Osteoblast (primary cell): Measurements from ENCODE around the gene CFAP47. TPM values are rescaled to one million over a fixed set of nuclear protein-coding genes. Genes with fewer than 3 reads are reported as not detected.
"Not testable (repeated sequence)": the region's sequence is repeated elsewhere in the genome, so short reads cannot be mapped to it uniquely, and the experiment has no call there.

ENCODE experiments used
- DNase-seq: peaks from one replicate; pipeline ENCODE4 v3.0.0; 2011; ENCODE audit warnings: low spot score, mixed read lengths; ENCODE audit not compliant: insufficient read length; ENCODE audit errors: missing footprints
- H2AFZ ChIP-seq: 2 replicates; pipeline ENCODE4 v1.6.0; 2011; ENCODE audit warnings: mild to moderate bottlenecking, low read length
- H3K27ac ChIP-seq: 2 replicates; pipeline ENCODE4 v1.5.1; 2011; ENCODE audit warnings: mild to moderate bottlenecking, low read depth, low read length, moderate library complexity
- H3K27me3 ChIP-seq: 2 replicates; pipeline ENCODE4 v1.6.0; 2012; ENCODE audit warnings: mild to moderate bottlenecking, control low read depth, inconsistent platforms, low read length, moderate library complexity; ENCODE audit not compliant: insufficient read depth
- H3K36me3 ChIP-seq: 2 replicates; pipeline ENCODE4 v1.5.1; 2011; ENCODE audit warnings: mild to moderate bottlenecking, low read length, control low read depth, moderate library complexity; ENCODE audit not compliant: insufficient read depth
- H3K4me1 ChIP-seq: 2 replicates; pipeline ENCODE4 v1.5.1; 2011; ENCODE audit warnings: mild to moderate bottlenecking, low read length, control low read depth, moderate library complexity; ENCODE audit not compliant: insufficient read depth
- H3K4me2 ChIP-seq: 2 replicates; pipeline ENCODE4 v1.6.0; 2011; ENCODE audit warnings: mild to moderate bottlenecking, low read length; ENCODE audit not compliant: insufficient read depth
- H3K4me3 ChIP-seq: fragments of 200-600 bp; sonication (generic); 3 replicates; pipeline ENCODE4 v1.5.1; 2012; ENCODE audit warnings: mild to moderate bottlenecking, low read length, inconsistent platforms; ENCODE audit not compliant: insufficient read depth
- H3K79me2 ChIP-seq: 2 replicates; pipeline ENCODE4 v1.6.0; 2012; ENCODE audit warnings: mild to moderate bottlenecking, low read length, control low read depth, inconsistent platforms; ENCODE audit not compliant: insufficient read depth
- H3K9me3 ChIP-seq: 2 replicates; pipeline ENCODE4 v1.5.1; 2011; ENCODE audit warnings: low read depth, low read length, control low read depth
- H4K20me1 ChIP-seq: 2 replicates; pipeline ENCODE4 v1.6.0; 2012; ENCODE audit warnings: mild to moderate bottlenecking, low read length, control low read depth; ENCODE audit not compliant: insufficient read depth
- total RNA-seq: library from RNA; depleted of rRNA; stranded (reverse); fragments of >200 nt; gene quantifications from 2 replicates; pipeline ENCODE4 v1.2.3, GENCODE V29; 2012
- TF ChIP-seq, protein P1 (sequence below): IDR thresholded peaks from 2 replicates; pipeline ENCODE4 v1.5.1; 2011; ENCODE audit warnings: mild to moderate bottlenecking, low read depth, low read length, moderate library complexity; ENCODE audit errors: extremely low read depth

The CFAP47 gene
- total RNA-seq, 1 donor, result not detected

DNA sequence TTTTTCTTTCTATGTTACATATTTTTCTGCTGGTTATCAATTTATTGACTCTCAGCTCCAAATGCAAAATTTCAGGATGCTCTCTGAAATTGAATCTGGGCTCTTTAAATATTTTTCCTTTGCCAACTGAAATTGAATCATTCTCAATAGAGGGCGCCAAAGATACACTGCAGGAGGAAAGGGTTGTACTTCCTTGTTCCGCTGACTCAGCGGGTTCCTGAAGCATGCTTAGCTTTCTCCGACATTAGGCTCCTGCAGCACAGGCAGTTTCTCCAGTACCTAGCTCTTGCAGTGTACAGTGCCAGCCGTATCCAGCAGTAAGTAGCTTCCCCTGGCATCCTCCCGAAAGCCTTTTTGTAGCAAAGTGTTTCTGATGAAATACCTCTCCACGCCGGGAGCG lies 28.8 kb upstream of the CFAP47 start:
- no peaks in the 10 kb centered on the region for H4K20me1 ChIP-seq
- H3K4me3 ChIP-seq, result no peak overlapping the region
- H3K4me2 ChIP-seq, result no peak overlapping the region
- TF ChIP-seq, protein P1, sequence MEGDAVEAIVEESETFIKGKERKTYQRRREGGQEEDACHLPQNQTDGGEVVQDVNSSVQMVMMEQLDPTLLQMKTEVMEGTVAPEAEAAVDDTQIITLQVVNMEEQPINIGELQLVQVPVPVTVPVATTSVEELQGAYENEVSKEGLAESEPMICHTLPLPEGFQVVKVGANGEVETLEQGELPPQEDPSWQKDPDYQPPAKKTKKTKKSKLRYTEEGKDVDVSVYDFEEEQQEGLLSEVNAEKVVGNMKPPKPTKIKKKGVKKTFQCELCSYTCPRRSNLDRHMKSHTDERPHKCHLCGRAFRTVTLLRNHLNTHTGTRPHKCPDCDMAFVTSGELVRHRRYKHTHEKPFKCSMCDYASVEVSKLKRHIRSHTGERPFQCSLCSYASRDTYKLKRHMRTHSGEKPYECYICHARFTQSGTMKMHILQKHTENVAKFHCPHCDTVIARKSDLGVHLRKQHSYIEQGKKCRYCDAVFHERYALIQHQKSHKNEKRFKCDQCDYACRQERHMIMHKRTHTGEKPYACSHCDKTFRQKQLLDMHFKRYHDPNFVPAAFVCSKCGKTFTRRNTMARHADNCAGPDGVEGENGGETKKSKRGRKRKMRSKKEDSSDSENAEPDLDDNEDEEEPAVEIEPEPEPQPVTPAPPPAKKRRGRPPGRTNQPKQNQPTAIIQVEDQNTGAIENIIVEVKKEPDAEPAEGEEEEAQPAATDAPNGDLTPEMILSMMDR, result no peak
- no peak overlapping the region for H2AFZ ChIP-seq
- no peaks in the 10 kb centered on the region for H3K9me3 ChIP-seq
- peak; percentile 14 for DNase-seq
- no peaks in the 10 kb centered on the region for H3K27me3 ChIP-seq
- H3K36me3 ChIP-seq, result no peaks in the 10 kb centered on the region
- H3K4me1 ChIP-seq, result no peaks in the 10 kb centered on the region
- no peak overlapping the region for H3K27ac ChIP-seq
- no peaks in the 10 kb centered on the region for H3K79me2 ChIP-seq

DNA sequence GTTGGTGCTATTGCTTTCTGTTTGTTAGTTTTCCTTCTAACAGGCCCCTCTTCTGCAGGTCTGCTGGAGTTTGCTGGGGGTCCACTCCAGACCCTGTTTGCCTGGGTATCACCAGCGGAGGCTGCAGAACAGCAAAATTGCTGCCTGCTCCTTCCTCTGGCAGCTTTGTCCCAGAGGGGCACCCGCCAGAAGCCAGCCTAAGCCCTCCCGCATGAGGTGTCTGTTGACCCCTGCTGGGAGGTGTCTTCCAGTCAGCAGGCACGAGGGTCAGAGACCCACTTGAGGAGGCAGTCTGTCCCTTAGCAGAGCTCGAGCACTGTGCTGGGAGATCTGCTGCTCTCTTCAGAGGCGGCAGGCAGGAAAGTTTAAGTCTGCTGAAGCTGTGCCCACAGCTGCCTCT lies 67.3 kb downstream of the CFAP47 start:
- not testable (repeated sequence) for H2AFZ ChIP-seq, H3K4me1 ChIP-seq, H3K79me2 ChIP-seq, H3K9me3 ChIP-seq, H3K4me2 ChIP-seq, H3K27me3 ChIP-seq, H3K36me3 ChIP-seq, DNase-seq, H3K4me3 ChIP-seq, H4K20me1 ChIP-seq, H3K27ac ChIP-seq

DNA sequence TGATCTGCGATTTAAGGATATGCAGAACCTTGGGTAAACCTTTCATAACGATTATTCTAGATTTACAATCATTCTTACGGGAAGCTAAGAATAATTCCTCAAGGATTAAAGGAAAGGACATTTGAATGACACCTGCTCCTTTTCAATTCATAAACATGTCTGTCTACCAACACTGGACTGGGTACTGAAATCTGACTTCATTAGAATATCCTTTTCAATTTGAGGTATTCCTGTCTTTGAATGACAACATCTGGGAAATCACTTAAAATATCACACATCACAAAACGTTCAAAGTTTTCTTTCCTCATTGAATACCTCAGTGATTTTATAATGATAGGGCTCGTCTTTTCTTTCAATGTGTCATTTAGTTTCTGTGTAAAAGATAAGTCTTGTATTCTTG lies 87.7 kb downstream of the CFAP47 start:
- Histone ChIP-seq H2AFZ (no peak overlapping the region), H3K27me3 (no peaks in the 10 kb centered on the region), H4K20me1 (no peaks in the 10 kb centered on the region), H3K4me2 (no peak overlapping the region), H3K79me2 (no peaks in the 10 kb centered on the region), H3K36me3 (no peaks in the 10 kb centered on the region), H3K4me1 (no peaks in the 10 kb centered on the region), H3K4me3 (no peak overlapping the region), H3K9me3 (no peaks in the 10 kb centered on the region), H3K27ac (no peak overlapping the region)
- TF ChIP-seq, protein P1, result no peak
- no peak for DNase-seq

DNA sequence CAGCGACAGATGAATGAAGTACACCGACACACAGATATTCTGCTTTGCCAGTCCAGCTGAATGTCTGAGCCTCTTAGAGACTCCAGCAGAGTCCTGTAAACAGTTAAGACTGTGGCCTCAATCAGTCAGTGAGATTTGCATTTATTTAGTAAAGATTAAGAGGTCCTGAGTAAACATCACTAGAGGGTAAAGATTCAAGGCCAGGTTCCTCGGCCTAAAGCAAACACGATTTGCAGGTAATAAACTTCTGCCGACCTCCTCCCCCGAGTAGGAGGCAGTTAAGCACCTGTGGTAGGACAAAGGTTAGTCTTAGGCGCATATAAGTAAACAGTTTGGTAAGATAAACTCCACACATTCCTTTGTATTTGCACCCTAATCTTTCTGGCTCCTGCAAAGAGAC lies 99.6 kb downstream of the CFAP47 start:
- no peak overlapping the region for H3K27ac ChIP-seq
- H2AFZ ChIP-seq, result no peak overlapping the region
- no peaks in the 10 kb centered on the region for H4K20me1 ChIP-seq

More for the DNA sequence above, 99.6 kb downstream of the CFAP47 start:
- Histone ChIP-seq H3K4me1 (no peaks in the 10 kb centered on the region), H3K27me3 (no peaks in the 10 kb centered on the region), H3K79me2 (no peaks in the 10 kb centered on the region), H3K4me2 (no peak overlapping the region), H3K36me3 (no peaks in the 10 kb centered on the region), H3K9me3 (no peaks in the 10 kb centered on the region), H3K4me3 (no peak overlapping the region)
- no peak for DNase-seq
- TF ChIP-seq, protein P1, result no peak
